ENCODE measurements around the gene ZNF385D. TPM values are rescaled to one million over a fixed set of nuclear protein-coding genes. Genes with fewer than 3 reads are reported as not detected.

ZNF385D gene
- total RNA-seq, 1 experiment from 2014 or later = 9.6 TPM

DNA sequence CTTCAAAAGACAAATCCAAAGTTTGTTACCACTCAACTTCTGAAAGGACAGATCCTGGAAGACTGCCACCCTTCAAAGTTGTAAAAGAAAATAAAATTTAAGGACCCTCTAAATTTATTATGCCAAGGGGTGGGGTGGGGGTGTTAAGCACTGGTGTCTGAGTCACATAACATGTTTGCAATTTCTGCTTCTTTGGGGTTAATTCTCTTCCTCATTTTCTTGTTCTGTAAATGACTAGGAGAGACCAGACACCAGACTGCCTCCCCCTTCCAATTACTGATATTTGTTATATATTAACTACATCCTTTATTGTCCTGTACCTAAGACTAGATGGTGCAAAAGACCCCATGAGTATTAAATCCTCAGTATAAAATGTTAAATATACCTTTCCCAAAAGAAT, 242.8 kb downstream of the ZNF385D start (continued):
- TF ChIP-seq USF2 (CRISPR knock-in tag; IDR thresholded peaks at IDR 0.05) (no peak), ZNF416 (CRISPR knock-in tag; IDR thresholded peaks at IDR 0.05) (no peak), EMX1 (CRISPR knock-in tag; IDR thresholded peaks at IDR 0.05) (no peak), GABPB1 (CRISPR knock-in tag; IDR thresholded peaks at IDR 0.05) (no peak), NR1H2 (CRISPR knock-in tag; IDR thresholded peaks at IDR 0.05) (no peak), CBFB (CRISPR knock-in tag; IDR thresholded peaks at IDR 0.05; ENCODE audit: low read depth) (no peak), ZNF671 (CRISPR knock-in tag; IDR thresholded peaks at IDR 0.05) (no peak), SP1 (CRISPR knock-in tag; conservative IDR thresholded peaks at IDR 0.05) (no peak)
- TF ChIP-seq, protein P1, sequence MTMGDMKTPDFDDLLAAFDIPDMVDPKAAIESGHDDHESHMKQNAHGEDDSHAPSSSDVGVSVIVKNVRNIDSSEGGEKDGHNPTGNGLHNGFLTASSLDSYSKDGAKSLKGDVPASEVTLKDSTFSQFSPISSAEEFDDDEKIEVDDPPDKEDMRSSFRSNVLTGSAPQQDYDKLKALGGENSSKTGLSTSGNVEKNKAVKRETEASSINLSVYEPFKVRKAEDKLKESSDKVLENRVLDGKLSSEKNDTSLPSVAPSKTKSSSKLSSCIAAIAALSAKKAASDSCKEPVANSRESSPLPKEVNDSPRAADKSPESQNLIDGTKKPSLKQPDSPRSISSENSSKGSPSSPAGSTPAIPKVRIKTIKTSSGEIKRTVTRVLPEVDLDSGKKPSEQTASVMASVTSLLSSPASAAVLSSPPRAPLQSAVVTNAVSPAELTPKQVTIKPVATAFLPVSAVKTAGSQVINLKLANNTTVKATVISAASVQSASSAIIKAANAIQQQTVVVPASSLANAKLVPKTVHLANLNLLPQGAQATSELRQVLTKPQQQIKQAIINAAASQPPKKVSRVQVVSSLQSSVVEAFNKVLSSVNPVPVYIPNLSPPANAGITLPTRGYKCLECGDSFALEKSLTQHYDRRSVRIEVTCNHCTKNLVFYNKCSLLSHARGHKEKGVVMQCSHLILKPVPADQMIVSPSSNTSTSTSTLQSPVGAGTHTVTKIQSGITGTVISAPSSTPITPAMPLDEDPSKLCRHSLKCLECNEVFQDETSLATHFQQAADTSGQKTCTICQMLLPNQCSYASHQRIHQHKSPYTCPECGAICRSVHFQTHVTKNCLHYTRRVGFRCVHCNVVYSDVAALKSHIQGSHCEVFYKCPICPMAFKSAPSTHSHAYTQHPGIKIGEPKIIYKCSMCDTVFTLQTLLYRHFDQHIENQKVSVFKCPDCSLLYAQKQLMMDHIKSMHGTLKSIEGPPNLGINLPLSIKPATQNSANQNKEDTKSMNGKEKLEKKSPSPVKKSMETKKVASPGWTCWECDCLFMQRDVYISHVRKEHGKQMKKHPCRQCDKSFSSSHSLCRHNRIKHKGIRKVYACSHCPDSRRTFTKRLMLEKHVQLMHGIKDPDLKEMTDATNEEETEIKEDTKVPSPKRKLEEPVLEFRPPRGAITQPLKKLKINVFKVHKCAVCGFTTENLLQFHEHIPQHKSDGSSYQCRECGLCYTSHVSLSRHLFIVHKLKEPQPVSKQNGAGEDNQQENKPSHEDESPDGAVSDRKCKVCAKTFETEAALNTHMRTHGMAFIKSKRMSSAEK (CRISPR knock-in tag; IDR thresholded peaks at IDR 0.05; ENCODE audit: borderline replicate concordance) = no peak
- TF ChIP-seq, protein P2, sequence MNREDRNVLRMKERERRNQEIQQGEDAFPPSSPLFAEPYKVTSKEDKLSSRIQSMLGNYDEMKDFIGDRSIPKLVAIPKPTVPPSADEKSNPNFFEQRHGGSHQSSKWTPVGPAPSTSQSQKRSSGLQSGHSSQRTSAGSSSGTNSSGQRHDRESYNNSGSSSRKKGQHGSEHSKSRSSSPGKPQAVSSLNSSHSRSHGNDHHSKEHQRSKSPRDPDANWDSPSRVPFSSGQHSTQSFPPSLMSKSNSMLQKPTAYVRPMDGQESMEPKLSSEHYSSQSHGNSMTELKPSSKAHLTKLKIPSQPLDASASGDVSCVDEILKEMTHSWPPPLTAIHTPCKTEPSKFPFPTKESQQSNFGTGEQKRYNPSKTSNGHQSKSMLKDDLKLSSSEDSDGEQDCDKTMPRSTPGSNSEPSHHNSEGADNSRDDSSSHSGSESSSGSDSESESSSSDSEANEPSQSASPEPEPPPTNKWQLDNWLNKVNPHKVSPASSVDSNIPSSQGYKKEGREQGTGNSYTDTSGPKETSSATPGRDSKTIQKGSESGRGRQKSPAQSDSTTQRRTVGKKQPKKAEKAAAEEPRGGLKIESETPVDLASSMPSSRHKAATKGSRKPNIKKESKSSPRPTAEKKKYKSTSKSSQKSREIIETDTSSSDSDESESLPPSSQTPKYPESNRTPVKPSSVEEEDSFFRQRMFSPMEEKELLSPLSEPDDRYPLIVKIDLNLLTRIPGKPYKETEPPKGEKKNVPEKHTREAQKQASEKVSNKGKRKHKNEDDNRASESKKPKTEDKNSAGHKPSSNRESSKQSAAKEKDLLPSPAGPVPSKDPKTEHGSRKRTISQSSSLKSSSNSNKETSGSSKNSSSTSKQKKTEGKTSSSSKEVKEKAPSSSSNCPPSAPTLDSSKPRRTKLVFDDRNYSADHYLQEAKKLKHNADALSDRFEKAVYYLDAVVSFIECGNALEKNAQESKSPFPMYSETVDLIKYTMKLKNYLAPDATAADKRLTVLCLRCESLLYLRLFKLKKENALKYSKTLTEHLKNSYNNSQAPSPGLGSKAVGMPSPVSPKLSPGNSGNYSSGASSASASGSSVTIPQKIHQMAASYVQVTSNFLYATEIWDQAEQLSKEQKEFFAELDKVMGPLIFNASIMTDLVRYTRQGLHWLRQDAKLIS (CRISPR knock-in tag; IDR thresholded peaks at IDR 0.05; ENCODE audit: borderline replicate concordance) = no peak
- TF ChIP-seq, protein P3, sequence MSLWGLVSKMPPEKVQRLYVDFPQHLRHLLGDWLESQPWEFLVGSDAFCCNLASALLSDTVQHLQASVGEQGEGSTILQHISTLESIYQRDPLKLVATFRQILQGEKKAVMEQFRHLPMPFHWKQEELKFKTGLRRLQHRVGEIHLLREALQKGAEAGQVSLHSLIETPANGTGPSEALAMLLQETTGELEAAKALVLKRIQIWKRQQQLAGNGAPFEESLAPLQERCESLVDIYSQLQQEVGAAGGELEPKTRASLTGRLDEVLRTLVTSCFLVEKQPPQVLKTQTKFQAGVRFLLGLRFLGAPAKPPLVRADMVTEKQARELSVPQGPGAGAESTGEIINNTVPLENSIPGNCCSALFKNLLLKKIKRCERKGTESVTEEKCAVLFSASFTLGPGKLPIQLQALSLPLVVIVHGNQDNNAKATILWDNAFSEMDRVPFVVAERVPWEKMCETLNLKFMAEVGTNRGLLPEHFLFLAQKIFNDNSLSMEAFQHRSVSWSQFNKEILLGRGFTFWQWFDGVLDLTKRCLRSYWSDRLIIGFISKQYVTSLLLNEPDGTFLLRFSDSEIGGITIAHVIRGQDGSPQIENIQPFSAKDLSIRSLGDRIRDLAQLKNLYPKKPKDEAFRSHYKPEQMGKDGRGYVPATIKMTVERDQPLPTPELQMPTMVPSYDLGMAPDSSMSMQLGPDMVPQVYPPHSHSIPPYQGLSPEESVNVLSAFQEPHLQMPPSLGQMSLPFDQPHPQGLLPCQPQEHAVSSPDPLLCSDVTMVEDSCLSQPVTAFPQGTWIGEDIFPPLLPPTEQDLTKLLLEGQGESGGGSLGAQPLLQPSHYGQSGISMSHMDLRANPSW (CRISPR knock-in tag; conservative IDR thresholded peaks at IDR 0.05; ENCODE audit: low read depth) = no peak

GRCh38 chr3:21505711-21506460, 245.1 kb downstream of the ZNF385D start:
- ATAC-seq (no peak), DNase-seq (ENCODE audit: low spot score) (no peak)
- Mint-ChIP-seq H3K27ac (no peak overlapping the region), H3K4me1 (peaks cover 19% of the 10 kb centered on the region), H3K4me3 (no peak overlapping the region), H3K36me3 (no peaks in the 10 kb centered on the region), H3K9me3 (no peaks in the 10 kb centered on the region), H3K27me3 (ENCODE audit: low read depth) (no peaks in the 10 kb centered on the region)
- POLR2A ChIA-PET = no interaction called here
- CTCF ChIA-PET = no interaction called here
- TF ChIP-seq SOX15 (CRISPR knock-in tag; IDR thresholded peaks at IDR 0.05) (no peak), ZNF671 (CRISPR knock-in tag; IDR thresholded peaks at IDR 0.05) (no peak), SP1 (CRISPR knock-in tag; conservative IDR thresholded peaks at IDR 0.05) (no peak), ESRRA (CRISPR knock-in tag; IDR thresholded peaks at IDR 0.05; ENCODE audit: borderline replicate concordance) (no peak), NR2C2 (CRISPR knock-in tag; IDR thresholded peaks at IDR 0.05) (no peak), TP53 (CRISPR knock-in tag; IDR thresholded peaks at IDR 0.05) (no peak)
- TF ChIP-seq, protein P4, sequence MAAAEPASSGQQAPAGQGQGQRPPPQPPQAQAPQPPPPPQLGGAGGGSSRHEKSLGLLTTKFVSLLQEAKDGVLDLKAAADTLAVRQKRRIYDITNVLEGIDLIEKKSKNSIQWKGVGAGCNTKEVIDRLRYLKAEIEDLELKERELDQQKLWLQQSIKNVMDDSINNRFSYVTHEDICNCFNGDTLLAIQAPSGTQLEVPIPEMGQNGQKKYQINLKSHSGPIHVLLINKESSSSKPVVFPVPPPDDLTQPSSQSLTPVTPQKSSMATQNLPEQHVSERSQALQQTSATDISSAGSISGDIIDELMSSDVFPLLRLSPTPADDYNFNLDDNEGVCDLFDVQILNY (CRISPR knock-in tag; IDR thresholded peaks at IDR 0.05) = no peak
- TF ChIP-seq, protein P5, sequence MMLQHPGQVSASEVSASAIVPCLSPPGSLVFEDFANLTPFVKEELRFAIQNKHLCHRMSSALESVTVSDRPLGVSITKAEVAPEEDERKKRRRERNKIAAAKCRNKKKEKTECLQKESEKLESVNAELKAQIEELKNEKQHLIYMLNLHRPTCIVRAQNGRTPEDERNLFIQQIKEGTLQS (CRISPR knock-in tag; conservative IDR thresholded peaks at IDR 0.05) = no peak
- TF ChIP-seq, protein P6, sequence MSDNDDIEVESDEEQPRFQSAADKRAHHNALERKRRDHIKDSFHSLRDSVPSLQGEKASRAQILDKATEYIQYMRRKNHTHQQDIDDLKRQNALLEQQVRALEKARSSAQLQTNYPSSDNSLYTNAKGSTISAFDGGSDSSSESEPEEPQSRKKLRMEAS (CRISPR knock-in tag; IDR thresholded peaks at IDR 0.05) = no peak
- TF ChIP-seq, protein P7, sequence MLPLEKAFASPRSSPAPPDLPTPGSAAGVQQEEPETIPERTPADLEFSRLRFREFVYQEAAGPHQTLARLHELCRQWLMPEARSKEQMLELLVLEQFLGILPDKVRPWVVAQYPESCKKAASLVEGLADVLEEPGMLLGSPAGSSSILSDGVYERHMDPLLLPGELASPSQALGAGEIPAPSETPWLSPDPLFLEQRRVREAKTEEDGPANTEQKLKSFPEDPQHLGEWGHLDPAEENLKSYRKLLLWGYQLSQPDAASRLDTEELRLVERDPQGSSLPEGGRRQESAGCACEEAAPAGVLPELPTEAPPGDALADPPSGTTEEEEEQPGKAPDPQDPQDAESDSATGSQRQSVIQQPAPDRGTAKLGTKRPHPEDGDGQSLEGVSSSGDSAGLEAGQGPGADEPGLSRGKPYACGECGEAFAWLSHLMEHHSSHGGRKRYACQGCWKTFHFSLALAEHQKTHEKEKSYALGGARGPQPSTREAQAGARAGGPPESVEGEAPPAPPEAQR (CRISPR knock-in tag; IDR thresholded peaks at IDR 0.05) = no peak
- TF ChIP-seq, protein P8, sequence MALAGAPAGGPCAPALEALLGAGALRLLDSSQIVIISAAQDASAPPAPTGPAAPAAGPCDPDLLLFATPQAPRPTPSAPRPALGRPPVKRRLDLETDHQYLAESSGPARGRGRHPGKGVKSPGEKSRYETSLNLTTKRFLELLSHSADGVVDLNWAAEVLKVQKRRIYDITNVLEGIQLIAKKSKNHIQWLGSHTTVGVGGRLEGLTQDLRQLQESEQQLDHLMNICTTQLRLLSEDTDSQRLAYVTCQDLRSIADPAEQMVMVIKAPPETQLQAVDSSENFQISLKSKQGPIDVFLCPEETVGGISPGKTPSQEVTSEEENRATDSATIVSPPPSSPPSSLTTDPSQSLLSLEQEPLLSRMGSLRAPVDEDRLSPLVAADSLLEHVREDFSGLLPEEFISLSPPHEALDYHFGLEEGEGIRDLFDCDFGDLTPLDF (CRISPR knock-in tag; IDR thresholded peaks at IDR 0.05) = no peak
